ENCODE measurements around the gene FGFRL1.

DNA sequence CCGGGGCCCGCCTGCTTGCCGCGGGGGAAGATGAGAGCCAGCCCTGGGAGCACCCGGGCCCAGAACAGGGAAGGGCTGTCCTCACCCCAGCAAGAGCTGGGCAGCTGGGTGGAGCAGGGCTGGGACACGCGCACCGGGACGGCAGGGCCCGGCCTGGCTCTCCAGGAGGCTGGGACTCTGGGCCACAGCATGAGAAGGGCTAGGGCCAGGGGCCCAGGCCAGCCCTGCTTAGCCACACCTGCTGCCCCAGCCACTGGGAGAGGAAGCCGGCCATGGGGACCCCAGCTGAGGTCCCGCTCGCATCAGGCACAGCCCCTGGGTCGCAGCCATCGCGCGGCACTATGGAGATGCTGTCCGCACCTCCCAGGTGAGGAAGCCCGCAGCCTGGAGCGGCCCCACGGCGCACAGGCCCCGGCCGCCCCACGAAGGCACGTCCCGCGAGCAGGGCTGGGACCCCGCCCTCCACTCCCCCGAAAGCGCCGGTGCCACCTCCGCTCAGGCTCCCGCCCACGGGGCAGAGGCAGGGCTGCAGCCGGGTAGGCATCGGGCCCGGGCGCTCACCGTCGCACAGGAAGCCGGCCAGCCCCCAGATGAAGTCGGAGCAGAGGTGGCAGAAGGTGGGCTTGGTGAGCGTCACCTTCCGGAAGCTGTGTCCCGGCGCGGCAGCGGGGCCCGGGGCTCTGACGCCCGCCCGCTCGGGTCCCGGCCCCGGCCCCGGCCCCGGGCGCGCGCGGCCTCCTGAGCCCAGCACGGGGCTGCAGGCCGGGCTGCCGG lies 38.6 kb upstream of the FGFRL1 start:
- TF ChIP-seq, protein P1, sequence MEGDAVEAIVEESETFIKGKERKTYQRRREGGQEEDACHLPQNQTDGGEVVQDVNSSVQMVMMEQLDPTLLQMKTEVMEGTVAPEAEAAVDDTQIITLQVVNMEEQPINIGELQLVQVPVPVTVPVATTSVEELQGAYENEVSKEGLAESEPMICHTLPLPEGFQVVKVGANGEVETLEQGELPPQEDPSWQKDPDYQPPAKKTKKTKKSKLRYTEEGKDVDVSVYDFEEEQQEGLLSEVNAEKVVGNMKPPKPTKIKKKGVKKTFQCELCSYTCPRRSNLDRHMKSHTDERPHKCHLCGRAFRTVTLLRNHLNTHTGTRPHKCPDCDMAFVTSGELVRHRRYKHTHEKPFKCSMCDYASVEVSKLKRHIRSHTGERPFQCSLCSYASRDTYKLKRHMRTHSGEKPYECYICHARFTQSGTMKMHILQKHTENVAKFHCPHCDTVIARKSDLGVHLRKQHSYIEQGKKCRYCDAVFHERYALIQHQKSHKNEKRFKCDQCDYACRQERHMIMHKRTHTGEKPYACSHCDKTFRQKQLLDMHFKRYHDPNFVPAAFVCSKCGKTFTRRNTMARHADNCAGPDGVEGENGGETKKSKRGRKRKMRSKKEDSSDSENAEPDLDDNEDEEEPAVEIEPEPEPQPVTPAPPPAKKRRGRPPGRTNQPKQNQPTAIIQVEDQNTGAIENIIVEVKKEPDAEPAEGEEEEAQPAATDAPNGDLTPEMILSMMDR (IDR thresholded peaks at IDR 0.05): no peak
- no peak for TF ChIP-seq POLR2A (IDR thresholded peaks at IDR 0.05)
